ENCODE results near the gene STX3.

GRCh38 chr11:59730896-59731565 lies 24.1 kb upstream of the STX3 start:
- TF ChIP-seq CTCF (IDR thresholded peaks at IDR 0.05; ENCODE audit: poor library complexity, severe bottlenecking) (no peak), EZH2 (IDR thresholded peaks at IDR 0.05; ENCODE audit: borderline replicate concordance, insufficient read depth, low read length, poor library complexity, severe bottlenecking) (no peak), POLR2AphosphoS5 (IDR thresholded peaks at IDR 0.05) (no peak), REST (IDR thresholded peaks at IDR 0.05; ENCODE audit: borderline replicate concordance) (no peak), EP300 (conservative IDR thresholded peaks at IDR 0.05; ENCODE audit: poor library complexity, severe bottlenecking) (no peak), SMC3 (conservative IDR thresholded peaks at IDR 0.05; ENCODE audit: poor library complexity) (no peak), MXI1 (conservative IDR thresholded peaks at IDR 0.05; ENCODE audit: poor library complexity, severe bottlenecking) (no peak), RAD21 (conservative IDR thresholded peaks at IDR 0.05) (no peak)

All from neural cell (in vitro differentiated cells).